H9 (cell line): ENCODE results near the gene OR1K1. TPM values are rescaled to one million over a fixed set of nuclear protein-coding genes. Genes with fewer than 3 reads are reported as not detected.

Source experiments
- DNase-seq: peaks from one replicate; pipeline ENCODE4 v3.0.0-alpha.2; 2017
- H2AFZ ChIP-seq: one replicate; pipeline ENCODE4 v1.6.1; 2013; ENCODE audit warnings: mild to moderate bottlenecking, low read length, control low read depth, moderate library complexity
- H2AK5ac ChIP-seq: 2 replicates; pipeline ENCODE4 v1.6.1; 2013; ENCODE audit warnings: low read length, control low read depth, mixed read lengths; ENCODE audit not compliant: insufficient read length
- H2BK120ac ChIP-seq: one replicate; pipeline ENCODE4 v1.6.1; 2013; ENCODE audit warnings: low read depth, mild to moderate bottlenecking, low read length, control low read depth, inconsistent platforms; ENCODE audit not compliant: poor library complexity, severe bottlenecking
- H2BK12ac ChIP-seq: 2 replicates; pipeline ENCODE4 v1.6.1; 2013; ENCODE audit warnings: low read length, control low read depth, mixed read lengths, low read depth; ENCODE audit not compliant: insufficient read length
- H2BK15ac ChIP-seq: 2 replicates; pipeline ENCODE4 v1.6.1; 2013; ENCODE audit warnings: low read depth, low read length, control low read depth
- H2BK20ac ChIP-seq: one replicate; pipeline ENCODE4 v1.6.1; 2013; ENCODE audit warnings: low read depth, mild to moderate bottlenecking, low read length, control low read depth, inconsistent platforms; ENCODE audit not compliant: poor library complexity, severe bottlenecking
- H2BK5ac ChIP-seq: 2 replicates; pipeline ENCODE4 v1.6.1; 2013; ENCODE audit warnings: low read length, control low read depth, mixed read lengths; ENCODE audit not compliant: insufficient read length
- H3K14ac ChIP-seq: 2 replicates; pipeline ENCODE4 v1.6.1; 2013; ENCODE audit warnings: low read length, control low read depth; ENCODE audit not compliant: insufficient read depth
- H3K18ac ChIP-seq: 2 replicates; pipeline ENCODE4 v1.6.1; 2013; ENCODE audit warnings: low read depth, mild to moderate bottlenecking, mixed read lengths, low read length, control low read depth; ENCODE audit not compliant: insufficient read length
- H3K23ac ChIP-seq: 2 replicates; pipeline ENCODE4 v1.6.1; 2013; ENCODE audit warnings: low read length, control low read depth, mixed read lengths, low read depth; ENCODE audit not compliant: insufficient read length
- H3K23me2 ChIP-seq: 2 replicates; pipeline ENCODE4 v1.6.1; 2013; ENCODE audit warnings: low read depth, mild to moderate bottlenecking, mixed read lengths, low read length, control low read depth; ENCODE audit not compliant: insufficient read length, poor library complexity, severe bottlenecking
- H3K27ac ChIP-seq: 2 replicates; pipeline ENCODE4 v1.5.1; 2013; ENCODE audit warnings: low read length, control low read depth, mixed read lengths, low read depth; ENCODE audit not compliant: insufficient read length
- H3K27me3 ChIP-seq: 2 replicates; pipeline ENCODE4 v1.6.1; 2013; ENCODE audit warnings: low read length, control low read depth, inconsistent platforms; ENCODE audit not compliant: insufficient read depth
- H3K4ac ChIP-seq: 2 replicates; pipeline ENCODE4 v1.6.1; 2013; ENCODE audit warnings: low read depth, mild to moderate bottlenecking, control low read depth, inconsistent platforms, low read length, moderate library complexity
- H3K4me1 ChIP-seq: 2 replicates; pipeline ENCODE4 v1.6.1; 2013; ENCODE audit warnings: low read length, control low read depth, inconsistent platforms; ENCODE audit not compliant: insufficient read depth
- H3K4me2 ChIP-seq: 2 replicates; pipeline ENCODE4 v1.6.1; 2013; ENCODE audit warnings: low read length, control low read depth, mixed read lengths; ENCODE audit not compliant: insufficient read length, insufficient read depth
- H3K56ac ChIP-seq: 2 replicates; pipeline ENCODE4 v1.6.1; 2013; ENCODE audit warnings: low read depth, mild to moderate bottlenecking, mixed read lengths, low read length, control low read depth; ENCODE audit not compliant: insufficient read length
- H3K79me1 ChIP-seq: 2 replicates; pipeline ENCODE4 v1.6.1; 2013; ENCODE audit warnings: low read depth, mild to moderate bottlenecking, moderate library complexity, low read length, control low read depth, inconsistent platforms; ENCODE audit not compliant: insufficient read depth, poor library complexity, severe bottlenecking
- H3K79me2 ChIP-seq: 2 replicates; pipeline ENCODE4 v1.6.1; 2013; ENCODE audit warnings: low read length, control low read depth, inconsistent platforms; ENCODE audit not compliant: insufficient read depth
- H3K9ac ChIP-seq: 2 replicates; pipeline ENCODE4 v1.6.1; 2013; ENCODE audit warnings: low read length, control low read depth, mixed read lengths; ENCODE audit not compliant: insufficient read length; ENCODE audit errors: extremely low read depth
- H3K9me3 ChIP-seq: one replicate; pipeline ENCODE4 v1.6.1; 2013; ENCODE audit warnings: low read depth, low read length, inconsistent platforms; ENCODE audit not compliant: control insufficient read depth
- H3T11ph ChIP-seq: one replicate; pipeline ENCODE4 v1.6.1; 2013; ENCODE audit warnings: mild to moderate bottlenecking, low read length, control low read depth, inconsistent platforms
- H4K20me1 ChIP-seq: one replicate; pipeline ENCODE4 v1.6.1; 2013; ENCODE audit not compliant: control insufficient read depth, insufficient read length, insufficient read depth
- H4K5ac ChIP-seq: 2 replicates; pipeline ENCODE4 v1.6.1; 2013; ENCODE audit warnings: low read depth, mild to moderate bottlenecking, mixed read lengths, low read length, control low read depth; ENCODE audit not compliant: insufficient read length
- H4K8ac ChIP-seq: replicated peaks from 2 replicates; pipeline ENCODE4 v1.6.1; 2013; ENCODE audit warnings: low read length, control low read depth, mixed read lengths, low read depth; ENCODE audit not compliant: insufficient read length
- H4K91ac ChIP-seq: 2 replicates; pipeline ENCODE4 v1.6.1; 2013; ENCODE audit warnings: low read depth, mild to moderate bottlenecking, moderate library complexity, mixed read lengths, low read length, control low read depth; ENCODE audit not compliant: insufficient read length
- H3K27ac Mint-ChIP-seq, 3 experiments: 2 replicates in 2 of 3; 3 replicates in 1 of 3; pipeline ENCODE4 v1.8.0; 2020 to 2021; ENCODE audit warnings: mixed read lengths in 3 of 3, mild to moderate bottlenecking in 1 of 3, moderate library complexity in 1 of 3
- H3K27me3 Mint-ChIP-seq: 2 replicates; pipeline ENCODE4 v1.8.0; 2021; ENCODE audit warnings: low read depth, mild to moderate bottlenecking, moderate library complexity, mixed read lengths
- H3K36me3 Mint-ChIP-seq, 3 experiments: 2 replicates in 2 of 3; 3 replicates in 1 of 3; pipeline ENCODE4 v1.8.0; 2020 to 2021; ENCODE audit warnings: low read depth in 3 of 3, mixed read lengths in 3 of 3; ENCODE audit not compliant: insufficient read depth in 1 of 3
- H3K4me1 Mint-ChIP-seq, 2 experiments: 2 replicates each; pipeline ENCODE4 v1.8.0; 2020; ENCODE audit warnings: mixed read lengths in 2 of 2
- H3K4me3 Mint-ChIP-seq, 2 experiments: 2 replicates in 1 of 2; 3 replicates in 1 of 2; pipeline ENCODE4 v1.8.0; 2020 to 2021; ENCODE audit warnings: mild to moderate bottlenecking in 2 of 2, mixed read lengths in 2 of 2, moderate library complexity in 1 of 2
- H3K9me3 Mint-ChIP-seq, 2 experiments: 2 replicates in 1 of 2; 3 replicates in 1 of 2; pipeline ENCODE4 v1.8.0; 2020; ENCODE audit warnings: mild to moderate bottlenecking in 2 of 2, mixed read lengths in 2 of 2, moderate library complexity in 1 of 2
- CTCF ChIP-seq: fragments of 200-600 bp; sonication (generic); conservative IDR thresholded peaks from 3 replicates; pipeline ENCODE4 v1.8.0; 2021; ENCODE audit warnings: antibody characterized with exemption, mild to moderate bottlenecking
- WGBS: extraction: QIAGEN DNeasy Blood & Tissue Kit; methylation state at CpG from one replicate; pipeline ENCODE4 v1.1.7; 2013; ENCODE audit warnings: missing lambda C conversion rate, low lambda C conversion rate, mixed read lengths; ENCODE audit not compliant: insufficient read length; ENCODE audit errors: extremely low coverage; 5-methylcytosine and 5-hydroxymethylcytosine counted together
- total RNA-seq: library from RNA; stranded (reverse); gene quantifications from 2 replicates; pipeline ENCODE4 v1.2.1, GENCODE V29; 2021

Gene OR1K1
- total RNA-seq, 1 experiment from 2014 or later = not detected

GRCh38 chr9:122837266-122837850 lies 37.4 kb downstream of the OR1K1 start:
- Histone ChIP-seq H2AFZ (no peak overlapping the region), H3K27ac (no peak overlapping the region), H2BK15ac (no peak overlapping the region), H2BK20ac (no peak overlapping the region), H3K4ac (no peak overlapping the region), H3K4me2 (no peak overlapping the region), H3K79me2 (no peaks in the 10 kb centered on the region), H3K23ac (no peak overlapping the region), H4K8ac (no peak overlapping the region), H3K56ac (no peak overlapping the region), H2AK5ac (no peak overlapping the region), H3K18ac (no peak overlapping the region), H3T11ph (no peak overlapping the region), H3K9ac (no peak overlapping the region), H3K14ac (no peak overlapping the region), H2BK5ac (no peak overlapping the region), H2BK120ac (no peak overlapping the region), H3K79me1 (no peaks in the 10 kb centered on the region), H4K91ac (no peak overlapping the region), H2BK12ac (no peak overlapping the region), H3K27me3 (no peaks in the 10 kb centered on the region), H4K5ac (no peak overlapping the region), H3K23me2 (no peaks in the 10 kb centered on the region), H3K9me3 (no peaks in the 10 kb centered on the region), H4K20me1 (no peaks in the 10 kb centered on the region), H3K4me1 (no peaks in the 10 kb centered on the region)
- no peaks in the 10 kb centered on the region; a peak in 1 of 7 replicates for H3K36me3 Mint-ChIP-seq
- no peak overlapping the region for H3K4me3 Mint-ChIP-seq
- TF ChIP-seq CTCF = no peak
- no CpG with 5 or more reads among the region's 14 CpGs for WGBS
- H3K27me3 Mint-ChIP-seq = peaks cover 5% of the 10 kb centered on the region; the same call in 1 of the 2 replicates
- H3K4me1 Mint-ChIP-seq = peaks cover 8 to 11% of the 10 kb centered on the region in 2 experiments
- peaks cover 0 to 3% of the 10 kb centered on the region in 2 experiments; a peak in 2 of 5 replicates for H3K9me3 Mint-ChIP-seq
- DNase-seq = no peak
- no peak overlapping the region for H3K27ac Mint-ChIP-seq
